GM12878 (cell line): ENCODE results near the gene DYSF. TPM values are rescaled to one million over a fixed set of nuclear protein-coding genes. Genes with fewer than 3 reads are reported as not detected.

Experiments used
- BACH1 ChIP-seq: fragments of 450-650 bp; IDR thresholded peaks from 2 replicates; pipeline ENCODE4 v1.6.1; 2017; ENCODE audit warnings: mild to moderate bottlenecking, borderline replicate concordance
- BHLHE40 ChIP-seq, 2 experiments: fragments of 450-650 bp in 1 of 2; IDR thresholded peaks; 2 replicates each; pipeline ENCODE4 v1.6.1; 2011 to 2017; ENCODE audit warnings: low read depth in 2 of 2, borderline replicate concordance in 1 of 2, improper control_type of control experiment in 1 of 2, low read length in 1 of 2, mild to moderate bottlenecking in 1 of 2
- ESRRA ChIP-seq: IDR thresholded peaks from 2 replicates; pipeline ENCODE4 v1.6.1; 2012; ENCODE audit warnings: mild to moderate bottlenecking, low read length, improper control_type of control experiment
- FOS ChIP-seq: IDR thresholded peaks from 3 replicates; pipeline ENCODE4 v1.6.1; 2011; ENCODE audit warnings: borderline replicate concordance; ENCODE audit not compliant: insufficient read length; ENCODE audit errors: extremely low read depth
- HDGF ChIP-seq: fragments of 450-650 bp; IDR thresholded peaks from 2 replicates; pipeline ENCODE4 v1.6.1; 2016; ENCODE audit warnings: antibody characterized with exemption
- NFIC ChIP-seq: IDR thresholded peaks from 2 replicates; pipeline ENCODE4 v1.6.1; 2012; ENCODE audit warnings: low read depth, mild to moderate bottlenecking, inconsistent platforms, low read length, moderate library complexity
- polyA plus RNA-seq, 11 experiments: library from polyadenylated mRNA; depleted of rRNA in 4 of 11; unstranded in 6 of 11; stranded (reverse) in 5 of 11; fragments of >200 nt; fragmentation: Nextera tagmentation in 4 of 11; fragmentation: Illumina TruSeq in 1 of 11; extraction: Ambion mirVana in 4 of 11; extraction: Trizol in 1 of 11; gene quantifications; 1 replicate in 1 of 11; 2 replicates in 10 of 11; pipeline versions ENCODE4 v1.2.1 to v1.2.3, GENCODE V29; 2011 to 2016; ENCODE audit warnings: inconsistent platforms in 2 of 11, missing spikeins in 2 of 11, low read depth in 1 of 11
- total RNA-seq, 4 experiments: library from RNA; depleted of rRNA in 3 of 4; stranded (reverse); fragments of >200 nt in 3 of 4; fragmentation: Illumina TruSeq in 1 of 4; extraction: Trizol in 1 of 4; gene quantifications; 2 replicates each; pipeline versions ENCODE4 v1.2.1 to v1.2.3, GENCODE V29; 2013 to 2021
- TF ChIP-seq, protein P1 (sequence below): IDR thresholded peaks from 2 replicates; pipeline ENCODE4 v1.6.1; 2011; ENCODE audit warnings: low read depth, low read length, improper control_type of control experiment, borderline replicate concordance
- TF ChIP-seq, protein P2 (sequence below): IDR thresholded peaks from 2 replicates; pipeline ENCODE4 v1.6.1; 2012; ENCODE audit warnings: mild to moderate bottlenecking, low read depth, low read length
- TF ChIP-seq, protein P3 (sequence below): fragments of 450-650 bp; IDR thresholded peaks from 2 replicates; pipeline ENCODE4 v1.6.1; 2017; ENCODE audit warnings: low read depth, mild to moderate bottlenecking, moderate library complexity

DYSF gene
- total and polyA plus RNA-seq, 10 of the 15 experiments (the other 5 are each of a cell fraction or from before 2014, with no cell fraction given) = under 0.01 to 0.15 (median 0.03) TPM; not detected in 7

DNA sequence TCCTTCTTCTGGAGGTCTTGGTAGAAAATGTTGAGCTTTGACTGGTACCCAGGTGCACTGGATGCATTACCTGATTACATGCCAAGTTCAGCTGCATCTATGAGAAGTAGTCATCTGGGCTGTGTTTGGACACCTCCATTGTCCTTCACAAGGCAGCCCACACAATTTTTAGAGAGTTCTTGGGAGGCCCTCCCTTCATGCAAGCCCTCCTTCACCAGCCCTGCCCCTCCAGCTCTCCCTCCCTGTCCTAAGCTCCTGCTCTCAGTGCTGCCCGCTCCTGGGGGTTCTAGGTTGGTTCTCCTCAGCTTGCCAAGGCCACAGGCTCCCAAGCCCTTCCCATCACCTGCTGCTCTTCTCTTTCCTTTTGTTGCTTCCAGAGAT, 148.7 kb downstream of the DYSF start (continued):
- TF ChIP-seq, protein P1, sequence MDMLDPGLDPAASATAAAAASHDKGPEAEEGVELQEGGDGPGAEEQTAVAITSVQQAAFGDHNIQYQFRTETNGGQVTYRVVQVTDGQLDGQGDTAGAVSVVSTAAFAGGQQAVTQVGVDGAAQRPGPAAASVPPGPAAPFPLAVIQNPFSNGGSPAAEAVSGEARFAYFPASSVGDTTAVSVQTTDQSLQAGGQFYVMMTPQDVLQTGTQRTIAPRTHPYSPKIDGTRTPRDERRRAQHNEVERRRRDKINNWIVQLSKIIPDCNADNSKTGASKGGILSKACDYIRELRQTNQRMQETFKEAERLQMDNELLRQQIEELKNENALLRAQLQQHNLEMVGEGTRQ = no peak
- TF ChIP-seq, protein P2, sequence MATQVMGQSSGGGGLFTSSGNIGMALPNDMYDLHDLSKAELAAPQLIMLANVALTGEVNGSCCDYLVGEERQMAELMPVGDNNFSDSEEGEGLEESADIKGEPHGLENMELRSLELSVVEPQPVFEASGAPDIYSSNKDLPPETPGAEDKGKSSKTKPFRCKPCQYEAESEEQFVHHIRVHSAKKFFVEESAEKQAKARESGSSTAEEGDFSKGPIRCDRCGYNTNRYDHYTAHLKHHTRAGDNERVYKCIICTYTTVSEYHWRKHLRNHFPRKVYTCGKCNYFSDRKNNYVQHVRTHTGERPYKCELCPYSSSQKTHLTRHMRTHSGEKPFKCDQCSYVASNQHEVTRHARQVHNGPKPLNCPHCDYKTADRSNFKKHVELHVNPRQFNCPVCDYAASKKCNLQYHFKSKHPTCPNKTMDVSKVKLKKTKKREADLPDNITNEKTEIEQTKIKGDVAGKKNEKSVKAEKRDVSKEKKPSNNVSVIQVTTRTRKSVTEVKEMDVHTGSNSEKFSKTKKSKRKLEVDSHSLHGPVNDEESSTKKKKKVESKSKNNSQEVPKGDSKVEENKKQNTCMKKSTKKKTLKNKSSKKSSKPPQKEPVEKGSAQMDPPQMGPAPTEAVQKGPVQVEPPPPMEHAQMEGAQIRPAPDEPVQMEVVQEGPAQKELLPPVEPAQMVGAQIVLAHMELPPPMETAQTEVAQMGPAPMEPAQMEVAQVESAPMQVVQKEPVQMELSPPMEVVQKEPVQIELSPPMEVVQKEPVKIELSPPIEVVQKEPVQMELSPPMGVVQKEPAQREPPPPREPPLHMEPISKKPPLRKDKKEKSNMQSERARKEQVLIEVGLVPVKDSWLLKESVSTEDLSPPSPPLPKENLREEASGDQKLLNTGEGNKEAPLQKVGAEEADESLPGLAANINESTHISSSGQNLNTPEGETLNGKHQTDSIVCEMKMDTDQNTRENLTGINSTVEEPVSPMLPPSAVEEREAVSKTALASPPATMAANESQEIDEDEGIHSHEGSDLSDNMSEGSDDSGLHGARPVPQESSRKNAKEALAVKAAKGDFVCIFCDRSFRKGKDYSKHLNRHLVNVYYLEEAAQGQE = no peak
- TF ChIP-seq HDGF (no peak), BACH1 (no peak), BHLHE40 (IDR thresholded peaks at IDR 0.05; ENCODE audit: borderline replicate concordance in 1 of 2, low read depth in 2 of 2, low read length in 1 of 2) (no peak), FOS (no peak), ESRRA (no peak), NFIC (no peak)
- TF ChIP-seq, protein P3, sequence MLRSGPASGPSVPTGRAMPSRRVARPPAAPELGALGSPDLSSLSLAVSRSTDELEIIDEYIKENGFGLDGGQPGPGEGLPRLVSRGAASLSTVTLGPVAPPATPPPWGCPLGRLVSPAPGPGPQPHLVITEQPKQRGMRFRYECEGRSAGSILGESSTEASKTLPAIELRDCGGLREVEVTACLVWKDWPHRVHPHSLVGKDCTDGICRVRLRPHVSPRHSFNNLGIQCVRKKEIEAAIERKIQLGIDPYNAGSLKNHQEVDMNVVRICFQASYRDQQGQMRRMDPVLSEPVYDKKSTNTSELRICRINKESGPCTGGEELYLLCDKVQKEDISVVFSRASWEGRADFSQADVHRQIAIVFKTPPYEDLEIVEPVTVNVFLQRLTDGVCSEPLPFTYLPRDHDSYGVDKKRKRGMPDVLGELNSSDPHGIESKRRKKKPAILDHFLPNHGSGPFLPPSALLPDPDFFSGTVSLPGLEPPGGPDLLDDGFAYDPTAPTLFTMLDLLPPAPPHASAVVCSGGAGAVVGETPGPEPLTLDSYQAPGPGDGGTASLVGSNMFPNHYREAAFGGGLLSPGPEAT = no peak
